DND-41 (cell line): Measurements from ENCODE around the gene BEST3.

Source experiments
- ATAC-seq: fragments of 200-7000 bp; cut with Tn5 transposase; 3 replicates; pipeline ENCODE4 v1.9.1; 2021; ENCODE audit warnings: low read depth; ENCODE audit not compliant: insufficient read depth
- DNase-seq: peaks from one replicate; pipeline ENCODE4 v3.0.0-alpha.2; 2020
- H2AFZ ChIP-seq: 2 replicates; pipeline ENCODE4 v1.6.0; 2012; ENCODE audit warnings: low read depth, low read length
- H3K27ac ChIP-seq: 2 replicates; pipeline ENCODE4 v1.5.1; 2012; ENCODE audit warnings: low read length, inconsistent platforms
- H3K27me3 ChIP-seq: fragments of 200-600 bp; sonication (generic); 2 replicates; pipeline ENCODE4 v1.6.0; 2012; ENCODE audit warnings: low read length, mild to moderate bottlenecking, inconsistent platforms; ENCODE audit not compliant: insufficient read depth, poor library complexity
- H3K36me3 ChIP-seq: 2 replicates; pipeline ENCODE4 v1.5.1; 2012; ENCODE audit warnings: low read length, inconsistent platforms; ENCODE audit not compliant: insufficient read depth
- H3K4me1 ChIP-seq: 2 replicates; pipeline ENCODE4 v1.5.1; 2012; ENCODE audit warnings: mild to moderate bottlenecking, low read length; ENCODE audit not compliant: insufficient read depth
- H3K4me2 ChIP-seq: 2 replicates; pipeline ENCODE4 v1.6.0; 2012; ENCODE audit warnings: mild to moderate bottlenecking, moderate library complexity, low read length, inconsistent platforms; ENCODE audit not compliant: insufficient read depth
- H3K4me3 ChIP-seq, 2 experiments: fragments of 200-600 bp in 1 of 2; shearing (Covaris generic) in 1 of 2; 2 replicates each; pipeline ENCODE4 v1.5.1; 2012 to 2016; ENCODE audit warnings: inconsistent platforms in 2 of 2, low read length in 2 of 2, mild to moderate bottlenecking in 2 of 2, low read depth in 1 of 2, moderate library complexity in 1 of 2
- H3K79me2 ChIP-seq: 2 replicates; pipeline ENCODE4 v1.6.0; 2012; ENCODE audit warnings: low read length, inconsistent platforms; ENCODE audit not compliant: insufficient read depth
- H3K9ac ChIP-seq: 2 replicates; pipeline ENCODE4 v1.6.0; 2012; ENCODE audit warnings: low read depth, mild to moderate bottlenecking, inconsistent platforms, low read length, moderate library complexity
- H3K9me3 ChIP-seq: 2 replicates; pipeline ENCODE4 v1.5.1; 2012; ENCODE audit warnings: low read length, moderate library complexity, mild to moderate bottlenecking, inconsistent platforms; ENCODE audit not compliant: insufficient read depth, severe bottlenecking
- H4K20me1 ChIP-seq: 2 replicates; pipeline ENCODE4 v1.6.0; 2012; ENCODE audit warnings: low read length; ENCODE audit not compliant: insufficient read depth
- EZH2 ChIP-seq: IDR thresholded peaks from 3 replicates; pipeline ENCODE4 v1.6.1; 2012; ENCODE audit warnings: borderline replicate concordance, low read depth, mild to moderate bottlenecking, moderate library complexity, low read length, inconsistent platforms; ENCODE audit not compliant: severe bottlenecking
- TF ChIP-seq, protein P1 (sequence below): IDR thresholded peaks from 2 replicates; pipeline ENCODE4 v1.5.1; 2012; ENCODE audit warnings: borderline replicate concordance, low read length, moderate library complexity, mild to moderate bottlenecking; ENCODE audit not compliant: poor library complexity, severe bottlenecking; ENCODE audit errors: extremely low read depth

The BEST3 gene

DNA sequence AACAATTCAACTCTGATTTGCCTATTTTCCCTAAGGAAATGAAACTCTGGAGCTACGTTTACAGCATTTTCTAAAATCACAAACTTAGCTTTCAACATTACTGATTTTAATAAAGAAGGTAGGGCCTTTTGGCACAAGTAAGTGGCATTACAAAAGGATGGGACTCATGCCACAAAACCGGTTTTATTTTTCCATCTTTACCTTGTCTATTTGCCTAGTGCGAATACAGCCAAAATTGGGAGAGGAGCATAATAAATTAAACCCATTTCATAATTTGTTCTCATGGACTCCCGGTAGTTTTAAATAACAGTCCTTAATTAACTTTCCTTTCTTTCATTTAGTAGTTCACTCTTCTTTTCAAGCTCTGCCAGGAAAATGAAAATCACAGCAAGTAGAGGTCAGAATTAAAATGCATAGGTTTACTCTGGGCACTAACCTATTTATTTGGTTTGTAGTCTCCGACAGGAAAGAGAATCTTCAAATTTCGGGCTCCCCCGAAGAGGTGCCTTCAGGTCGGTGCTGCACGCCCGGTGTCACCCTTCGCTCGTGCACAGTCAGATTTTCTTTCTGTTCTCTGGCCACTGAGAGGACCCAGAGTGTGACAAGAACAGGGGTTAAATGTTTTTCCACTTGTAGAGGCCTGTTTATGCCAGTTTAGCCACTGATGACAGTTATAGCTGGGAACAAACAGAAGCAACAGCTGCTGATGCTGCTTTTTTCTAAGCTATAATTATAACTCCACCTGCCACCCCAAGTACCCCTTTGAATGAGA, at the start of gene BEST3:
Gene BEST3 (minus strand): TSS at position 535 of the 772 bp plus-strand sequence. CDS start 1,505 bp downstream, outside the sequence.
- no peaks in the 10 kb centered on the region for H3K9me3 ChIP-seq
- TF ChIP-seq, protein P1, sequence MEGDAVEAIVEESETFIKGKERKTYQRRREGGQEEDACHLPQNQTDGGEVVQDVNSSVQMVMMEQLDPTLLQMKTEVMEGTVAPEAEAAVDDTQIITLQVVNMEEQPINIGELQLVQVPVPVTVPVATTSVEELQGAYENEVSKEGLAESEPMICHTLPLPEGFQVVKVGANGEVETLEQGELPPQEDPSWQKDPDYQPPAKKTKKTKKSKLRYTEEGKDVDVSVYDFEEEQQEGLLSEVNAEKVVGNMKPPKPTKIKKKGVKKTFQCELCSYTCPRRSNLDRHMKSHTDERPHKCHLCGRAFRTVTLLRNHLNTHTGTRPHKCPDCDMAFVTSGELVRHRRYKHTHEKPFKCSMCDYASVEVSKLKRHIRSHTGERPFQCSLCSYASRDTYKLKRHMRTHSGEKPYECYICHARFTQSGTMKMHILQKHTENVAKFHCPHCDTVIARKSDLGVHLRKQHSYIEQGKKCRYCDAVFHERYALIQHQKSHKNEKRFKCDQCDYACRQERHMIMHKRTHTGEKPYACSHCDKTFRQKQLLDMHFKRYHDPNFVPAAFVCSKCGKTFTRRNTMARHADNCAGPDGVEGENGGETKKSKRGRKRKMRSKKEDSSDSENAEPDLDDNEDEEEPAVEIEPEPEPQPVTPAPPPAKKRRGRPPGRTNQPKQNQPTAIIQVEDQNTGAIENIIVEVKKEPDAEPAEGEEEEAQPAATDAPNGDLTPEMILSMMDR = no peak
- TF ChIP-seq EZH2 = no peak
- no peaks in the 10 kb centered on the region for H3K4me1 ChIP-seq
- no peaks in the 10 kb centered on the region for H3K36me3 ChIP-seq
- H3K27ac ChIP-seq = no peak within 1 kb of the TSS
- H3K27me3 ChIP-seq = peaks cover 10% of the 10 kb centered on the region
- DNase-seq (no peak), ATAC-seq (no peak)
- H3K4me3 ChIP-seq = no peak within 1 kb of the TSS
- H3K4me2 ChIP-seq = no peak within 1 kb of the TSS
- H3K9ac ChIP-seq = no peak within 1 kb of the TSS
- no peaks in the 10 kb centered on the region for H4K20me1 ChIP-seq
- H3K79me2 ChIP-seq = no peaks in the 10 kb centered on the region
- H2AFZ ChIP-seq = no peak within 1 kb of the TSS

DNA sequence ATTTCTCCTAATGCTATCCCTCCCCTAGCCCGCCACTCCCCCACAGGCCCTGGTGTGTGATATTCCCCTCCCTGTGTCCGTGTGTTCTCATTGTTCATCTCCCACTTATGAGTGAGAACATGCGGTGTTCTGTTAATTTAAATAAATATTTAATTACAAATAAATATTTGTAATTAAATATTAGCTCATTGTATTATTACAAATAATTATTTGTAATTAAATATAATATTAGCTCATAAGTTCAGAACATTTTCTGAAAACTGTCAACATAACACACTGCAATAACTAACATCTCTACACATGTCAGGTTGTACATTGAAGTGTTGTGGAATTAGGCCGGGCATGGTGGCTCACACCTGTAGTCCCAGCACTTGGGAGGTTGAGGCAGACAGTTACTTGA, 45.0 kb upstream of the BEST3 start:
- H3K27me3 ChIP-seq = no peaks in the 10 kb centered on the region
- no peaks in the 10 kb centered on the region for H3K9me3 ChIP-seq
- H3K79me2 ChIP-seq = peaks cover 10% of the 10 kb centered on the region
- H3K27ac ChIP-seq = no peak overlapping the region
- TF ChIP-seq, protein P1 = no peak
- TF ChIP-seq EZH2 = no peak
- H2AFZ ChIP-seq = no peak overlapping the region
- no peak overlapping the region for H3K9ac ChIP-seq
- peaks cover 17% of the 10 kb centered on the region; the same call in 1 of the 2 replicates for H4K20me1 ChIP-seq
- H3K4me1 ChIP-seq = peaks cover 18% of the 10 kb centered on the region
- no peak for ATAC-seq
- H3K4me3 ChIP-seq = no peak overlapping the region
- no peaks in the 10 kb centered on the region; the same call in 1 of the 2 replicates for H3K36me3 ChIP-seq
- DNase-seq = no peak
- H3K4me2 ChIP-seq = no peak overlapping the region

DNA sequence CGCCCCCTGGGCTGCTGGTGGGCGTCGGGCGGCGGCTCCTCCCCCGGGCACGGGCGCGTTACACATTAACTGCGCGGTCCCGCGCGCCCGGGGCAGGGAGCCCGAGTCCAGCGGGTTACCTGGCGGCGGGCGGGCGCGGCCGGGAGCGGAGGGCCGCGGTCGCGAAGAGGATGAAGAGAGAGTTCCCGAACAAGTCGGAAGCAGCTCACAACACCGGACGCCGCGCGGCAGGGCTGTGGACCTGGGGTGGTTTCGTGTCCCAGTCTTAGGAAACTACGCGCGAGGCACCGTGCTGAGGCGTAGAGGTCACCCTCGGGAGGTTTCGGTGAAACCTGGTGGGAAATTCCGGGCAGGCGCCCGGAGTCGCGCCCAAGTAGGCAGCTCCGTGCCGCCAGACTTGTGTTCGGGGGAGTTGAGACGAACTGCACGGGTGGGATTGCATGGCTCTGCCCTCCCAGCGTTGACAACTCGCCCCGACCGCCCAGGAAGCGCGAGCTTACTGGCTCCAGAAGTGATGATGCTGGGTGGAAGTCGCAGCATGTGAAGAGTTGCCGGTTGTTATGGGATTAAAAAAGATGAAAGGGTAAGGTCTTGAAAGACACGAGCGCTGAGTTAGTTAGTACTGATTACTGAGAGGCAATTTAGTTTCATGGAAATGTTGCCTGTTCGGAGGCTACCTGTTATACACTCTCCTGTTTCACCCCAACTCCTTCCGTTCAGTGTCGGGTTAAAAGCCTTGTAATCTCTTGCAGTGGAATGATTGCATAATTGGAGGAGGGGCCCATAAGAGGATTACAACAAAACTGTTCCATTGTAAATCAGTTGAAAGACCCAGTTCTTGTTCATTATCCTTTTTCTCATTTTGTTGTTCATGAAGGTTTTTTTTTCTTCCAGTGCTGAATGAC, 40.4 kb upstream of the BEST3 start:
- peak overlapping the region; percentile 96 for H3K4me2 ChIP-seq
- H3K27ac ChIP-seq = peak overlapping the region; percentile 61; the same call in 1 of the 2 replicates
- H3K4me3 ChIP-seq = peak overlapping the region; percentile 94 to 95
- peak; percentile 79 for DNase-seq
- peak; percentile 75 for ATAC-seq
- peaks cover 25% of the 10 kb centered on the region for H3K4me1 ChIP-seq
- H4K20me1 ChIP-seq = peaks cover 14% of the 10 kb centered on the region; the same call in 1 of the 2 replicates
- H3K36me3 ChIP-seq = no peaks in the 10 kb centered on the region; the same call in 1 of the 2 replicates
- TF ChIP-seq, protein P1 = no peak
- no peak for TF ChIP-seq EZH2
- peak overlapping the region; percentile 74 for H2AFZ ChIP-seq
- peaks cover 15% of the 10 kb centered on the region for H3K27me3 ChIP-seq
- no peaks in the 10 kb centered on the region for H3K9me3 ChIP-seq
- peaks cover 10% of the 10 kb centered on the region for H3K79me2 ChIP-seq
- peak overlapping the region; percentile 74 for H3K9ac ChIP-seq
